Activated CD8-positive, alpha-beta T cell treated with anti-CD3 and anti-CD28 coated beads for 36 hours (primary cell): Measurements from ENCODE around the gene RNF169. TPM values are rescaled to one million over a fixed set of nuclear protein-coding genes. Genes with fewer than 3 reads are reported as not detected.

Experiments used
- ATAC-seq: fragments of 200-7000 bp; cut with Tn5 transposase; one replicate; pipeline ENCODE4 v1.10.0; 2021; ENCODE audit warnings: mild to moderate bottlenecking, moderate library complexity
- CTCF ChIA-PET: fragments of 350-600 bp; sonication (Branson Sonifier 250); formaldehyde crosslinking; loops from one replicate; lab custom pipeline; 2021; ENCODE audit warnings: antibody characterized with exemption; lab: Charles Lee
- POLR2A ChIA-PET: fragments of 350-600 bp; sonication (Branson Sonifier 250); formaldehyde crosslinking; loops from one replicate; lab custom pipeline; 2021; ENCODE audit warnings: antibody characterized with exemption; lab: Charles Lee
- DNase-seq: peaks from one replicate; pipeline ENCODE4 v3.0.0-alpha.2; 2020
- H3K27ac Mint-ChIP-seq: one replicate; pipeline ENCODE4 v1.8.0; 2021; ENCODE audit warnings: mild to moderate bottlenecking, mixed read lengths
- H3K27me3 Mint-ChIP-seq: one replicate; pipeline ENCODE4 v1.8.0; 2021; ENCODE audit warnings: mixed read lengths
- H3K36me3 Mint-ChIP-seq: one replicate; pipeline ENCODE4 v1.8.0; 2021; ENCODE audit warnings: low read depth, mixed read lengths
- H3K4me1 Mint-ChIP-seq: one replicate; pipeline ENCODE4 v1.8.0; 2021; ENCODE audit warnings: low read depth, mixed read lengths
- H3K4me3 Mint-ChIP-seq: one replicate; pipeline ENCODE4 v1.8.0; 2021; ENCODE audit warnings: mild to moderate bottlenecking, moderate library complexity, mixed read lengths
- H3K9me3 Mint-ChIP-seq: one replicate; pipeline ENCODE4 v1.8.0; 2021; ENCODE audit warnings: mixed read lengths
- CTCF ChIP-seq: fragments of 200-600 bp; IDR thresholded peaks from one replicate; pipeline ENCODE4 v1.8.0; 2022; ENCODE audit warnings: antibody characterized with exemption, mild to moderate bottlenecking
- intact Hi-C: fragments of 100-400 bp; cut with micrococcal nuclease; formaldehyde crosslinking; loops from one replicate; pipeline ENCODE4 v1.10.0; 2022
- total RNA-seq, 2 experiments: library from RNA; stranded (reverse); gene quantifications; one replicate each; pipeline ENCODE4 v1.2.3, GENCODE V29; 2021

RNF169 gene
- total RNA-seq, 2 experiments from 2014 or later = 13.9 to 14.2 TPM

GRCh38 chr11:74791333-74792100 lies 42.9 kb downstream of the RNF169 start:
- H3K27ac Mint-ChIP-seq = no peak overlapping the region
- H3K4me3 Mint-ChIP-seq = no peak overlapping the region
- no peaks in the 10 kb centered on the region for H3K9me3 Mint-ChIP-seq
- POLR2A ChIA-PET = interaction anchor here (0.7 kb wide), 1 partner anchor 24 kb away, joined by 3 read pairs; no protein-coding TSS in a partner anchor
- no peaks in the 10 kb centered on the region for H3K27me3 Mint-ChIP-seq
- intact Hi-C loops = no loop called here
- no peak for TF ChIP-seq CTCF
- DNase-seq = no peak
- peaks cover under 1% of the 10 kb centered on the region for H3K4me1 Mint-ChIP-seq
- no peak for ATAC-seq
- H3K36me3 Mint-ChIP-seq = peaks cover 32% of the 10 kb centered on the region
- CTCF ChIA-PET = interaction anchor here (1.0 kb wide), 1 partner anchor 64 kb away, joined by 4 read pairs; no protein-coding TSS in a partner anchor

GRCh38 chr11:74806267-74806666 lies 57.6 kb downstream of the RNF169 start:
- ATAC-seq (no peak), DNase-seq (no peak)
- Mint-ChIP-seq H3K27ac (no peak overlapping the region), H3K9me3 (no peaks in the 10 kb centered on the region), H3K4me1 (peaks cover 26% of the 10 kb centered on the region), H3K27me3 (no peaks in the 10 kb centered on the region), H3K36me3 (peaks cover 17% of the 10 kb centered on the region), H3K4me3 (no peak overlapping the region)
- ChIA-PET CTCF (interaction anchor here (1.6 kb wide), 1 partner anchor 66 kb away, joined by 3 read pairs; no protein-coding TSS in a partner anchor), POLR2A (interaction anchor here (1.2 kb wide), 1 partner anchor 10 kb away, joined by 3 read pairs; no protein-coding TSS in a partner anchor)
- intact Hi-C loops = no loop called here
- no peak for TF ChIP-seq CTCF

DNA sequence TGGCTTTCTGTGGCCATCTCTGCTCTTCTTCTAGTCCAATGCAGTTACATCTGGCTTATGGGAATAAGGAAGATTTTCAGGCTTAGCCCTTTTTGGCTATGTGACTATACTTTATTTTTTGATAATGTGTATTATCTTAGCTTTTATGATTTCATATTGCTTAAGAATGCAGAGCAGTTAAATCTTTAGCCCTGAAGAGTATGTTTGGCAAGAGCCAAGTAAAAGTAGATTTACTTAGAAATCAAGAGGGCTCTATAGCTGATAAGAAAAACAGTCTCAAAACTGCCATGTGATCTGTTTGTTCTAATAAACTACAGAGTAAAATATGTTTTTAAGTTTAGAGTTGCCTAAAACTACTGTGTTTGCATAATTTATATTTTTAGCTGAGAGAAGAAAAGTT lies 61.2 kb downstream of the RNF169 start:
- ChIA-PET POLR2A (interaction anchor here (0.6 kb wide), 1 partner anchor 169 kb away, joined by 3 read pairs; no protein-coding TSS in a partner anchor), CTCF (no interaction called here)
- no peak for DNase-seq
- TF ChIP-seq CTCF = no peak
- Mint-ChIP-seq H3K36me3 (peaks cover 21% of the 10 kb centered on the region), H3K27me3 (no peaks in the 10 kb centered on the region), H3K4me3 (no peak overlapping the region), H3K4me1 (peaks cover 29% of the 10 kb centered on the region), H3K27ac (no peak overlapping the region), H3K9me3 (no peaks in the 10 kb centered on the region)
- ATAC-seq = no peak
- intact Hi-C loops = no loop called here

DNA sequence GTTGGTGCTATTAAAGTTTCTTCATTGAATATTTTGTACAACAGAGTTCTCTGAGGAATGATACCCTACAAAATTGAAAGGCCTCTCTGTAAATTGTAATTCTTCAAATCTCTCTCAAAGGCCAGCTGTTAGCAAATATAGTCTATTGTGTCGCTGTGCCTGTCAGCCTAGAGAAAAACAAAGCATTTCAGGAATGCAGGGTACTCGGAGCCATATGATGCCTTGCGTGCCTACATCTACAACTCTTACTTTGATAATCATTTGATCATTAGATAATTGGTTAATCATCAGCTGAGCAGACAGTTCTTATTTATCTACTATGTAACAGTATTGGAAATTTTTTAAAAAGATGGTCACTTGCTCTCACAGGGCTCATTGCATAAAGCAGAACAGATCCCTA lies 67.3 kb downstream of the RNF169 start:
- no peak for DNase-seq
- TF ChIP-seq CTCF = no peak
- Mint-ChIP-seq H3K36me3 (peaks cover 48% of the 10 kb centered on the region), H3K27me3 (no peaks in the 10 kb centered on the region), H3K4me3 (no peak overlapping the region), H3K27ac (no peak overlapping the region), H3K4me1 (peaks cover 32% of the 10 kb centered on the region), H3K9me3 (no peaks in the 10 kb centered on the region)
- ATAC-seq = no peak
- intact Hi-C loops = no loop called here
- POLR2A ChIA-PET = interaction anchor here (1.6 kb wide), 1 partner anchor 10 kb away, joined by 3 read pairs; no protein-coding TSS in a partner anchor
- CTCF ChIA-PET = interaction anchor here (1.1 to 1.7 kb wide), 2 partner anchors 10 to 15 kb away, joined by 4 read pairs; no protein-coding TSS in a partner anchor

GRCh38 chr11:74816664-74817063 lies 68.0 kb downstream of the RNF169 start:
- ChIA-PET POLR2A (interaction anchor here (1.6 kb wide), 1 partner anchor 11 kb away, joined by 3 read pairs; no protein-coding TSS in a partner anchor), CTCF (interaction anchor here (1.7 kb wide), 1 partner anchor 15 kb away, joined by 4 read pairs; no protein-coding TSS in a partner anchor)
- no peak overlapping the region for H3K27ac Mint-ChIP-seq
- H3K9me3 Mint-ChIP-seq = no peaks in the 10 kb centered on the region
- H3K4me3 Mint-ChIP-seq = no peak overlapping the region
- H3K4me1 Mint-ChIP-seq = peaks cover 32% of the 10 kb centered on the region
- intact Hi-C loops = no loop called here
- peaks cover 50% of the 10 kb centered on the region for H3K36me3 Mint-ChIP-seq
- DNase-seq = no peak
- no peak for TF ChIP-seq CTCF
- no peak for ATAC-seq
- H3K27me3 Mint-ChIP-seq = no peaks in the 10 kb centered on the region
